22Rv1 (cell line): ENCODE data around the gene RAB11FIP3.

Source experiments
- CTCF ChIP-seq: fragments of 450-650 bp; IDR thresholded peaks from 2 replicates; pipeline ENCODE4 v1.5.1; 2017; ENCODE audit warnings: mild to moderate bottlenecking
- ZFX ChIP-seq: fragments of 450-650 bp; IDR thresholded peaks from 2 replicates; pipeline ENCODE4 v1.6.1; 2017; ENCODE audit warnings: antibody characterized with exemption, borderline replicate concordance

GRCh38 chr16:522320-523096 lies 97.1 kb downstream of the RAB11FIP3 start:
- TF ChIP-seq CTCF (no peak), ZFX (no peak)
